Activated CD8-positive, alpha-beta T cell treated with anti-CD3 and anti-CD28 coated beads, Interleukin-2, amount 10 ng/mL, durations not matched to agents 7 days and 5 days (primary cell): ENCODE data around the gene MICU1. TPM values are rescaled to one million over a fixed set of nuclear protein-coding genes. Genes with fewer than 3 reads are reported as not detected.
A peak's percentile ranks its signal among the peaks of the same experiment; 100 is the strongest.

Experiments
- ATAC-seq: fragments of 150-1000 bp; cut with Tn5 transposase; one replicate; pipeline ENCODE4 v1.10.0; 2021; ENCODE audit warnings: moderate library complexity
- CTCF ChIA-PET: fragments of 350-600 bp; sonication (Branson Sonifier 250); formaldehyde crosslinking; loops from one replicate; lab custom pipeline; 2021; ENCODE audit warnings: antibody characterized with exemption; lab: Charles Lee
- POLR2A ChIA-PET: fragments of 350-600 bp; sonication (Branson Sonifier 250); formaldehyde crosslinking; loops from one replicate; lab custom pipeline; 2021; ENCODE audit warnings: antibody characterized with exemption; lab: Charles Lee
- DNase-seq: peaks from one replicate; pipeline ENCODE4 v3.0.0-alpha.2; 2020
- H3K27ac Mint-ChIP-seq: one replicate; pipeline ENCODE4 v1.8.0; 2021; ENCODE audit warnings: mild to moderate bottlenecking, mixed read lengths
- H3K27me3 Mint-ChIP-seq: one replicate; pipeline ENCODE4 v1.8.0; 2021; ENCODE audit warnings: low read depth, mixed read lengths
- H3K36me3 Mint-ChIP-seq: one replicate; pipeline ENCODE4 v1.8.0; 2021; ENCODE audit warnings: low read depth, mixed read lengths
- H3K4me1 Mint-ChIP-seq: one replicate; pipeline ENCODE4 v1.8.0; 2021; ENCODE audit warnings: low read depth, mixed read lengths
- H3K4me3 Mint-ChIP-seq: one replicate; pipeline ENCODE4 v1.8.0; 2021; ENCODE audit warnings: mild to moderate bottlenecking, mixed read lengths
- H3K9me3 Mint-ChIP-seq: one replicate; pipeline ENCODE4 v1.8.0; 2022; ENCODE audit warnings: mixed read lengths; ENCODE audit not compliant: insufficient read depth
- total RNA-seq, 2 experiments: library from RNA; stranded (reverse); gene quantifications; one replicate each; pipeline ENCODE4 v1.2.3, GENCODE V29; 2021

Gene MICU1
- total RNA-seq, 2 experiments from 2014 or later, result 23.4 to 26.9 TPM

DNA sequence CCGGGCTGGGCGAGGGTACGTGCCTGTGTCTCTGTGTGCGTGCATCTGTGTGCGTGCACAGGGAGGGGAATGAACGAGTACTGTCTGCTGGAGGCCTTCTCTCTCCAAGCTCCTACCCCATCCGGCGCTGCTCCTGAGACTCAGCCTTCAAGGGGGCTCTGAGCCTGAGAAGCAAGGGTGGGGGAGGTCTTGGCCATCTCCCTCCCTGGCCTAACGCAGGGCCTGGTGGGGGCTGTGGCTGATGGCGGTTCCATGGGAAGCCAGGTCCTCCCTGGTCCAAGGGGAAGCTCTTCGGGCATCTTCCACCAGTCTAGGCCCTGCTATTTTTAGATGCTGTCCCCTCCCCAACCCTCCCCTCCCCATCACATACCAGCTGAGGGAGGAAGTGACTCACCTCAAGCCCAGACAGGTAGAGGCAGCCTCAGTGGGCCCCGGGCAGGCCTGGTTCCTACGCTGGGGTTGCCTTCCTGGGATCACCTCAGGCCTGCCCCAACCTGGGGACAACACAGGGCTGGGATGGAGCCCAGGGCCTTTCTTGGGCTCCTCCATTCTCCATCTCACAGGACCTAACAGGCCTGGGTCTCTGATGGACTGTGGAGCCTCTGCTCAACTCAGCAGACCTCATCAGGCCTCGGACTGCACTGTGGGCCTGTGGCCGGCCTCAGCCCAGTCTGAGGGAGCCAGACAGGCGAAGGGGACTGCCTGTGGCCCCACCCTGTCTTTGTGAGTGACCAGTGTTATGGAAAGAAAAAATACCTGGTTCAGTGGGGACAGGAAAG lies 303.4 kb downstream of the MICU1 start:
- ChIA-PET CTCF (interaction anchor here (0.8 to 7.6 kb wide), 10 partner anchors 9 to 100 kb away, joined by 3 to 73 read pairs (median 5); partner anchors contain the start of gene DDIT4), POLR2A (interaction anchor here (0.6 to 6.7 kb wide), 14 partner anchors 10 to 237 kb away, joined by 3 to 86 read pairs (median 8); partner anchors contain the start of genes ANAPC16 and DDIT4)
- ATAC-seq (peak; percentile 8), DNase-seq (peak; percentile 69)
- H3K27me3 Mint-ChIP-seq, result no peaks in the 10 kb centered on the region
- H3K36me3 Mint-ChIP-seq, result peaks cover 18% of the 10 kb centered on the region
- H3K4me1 Mint-ChIP-seq, result peaks cover 76% of the 10 kb centered on the region
- peak overlapping the region; percentile 99 for H3K27ac Mint-ChIP-seq
- peaks cover 3% of the 10 kb centered on the region for H3K9me3 Mint-ChIP-seq
- peak overlapping the region; percentile 40 for H3K4me3 Mint-ChIP-seq

DNA sequence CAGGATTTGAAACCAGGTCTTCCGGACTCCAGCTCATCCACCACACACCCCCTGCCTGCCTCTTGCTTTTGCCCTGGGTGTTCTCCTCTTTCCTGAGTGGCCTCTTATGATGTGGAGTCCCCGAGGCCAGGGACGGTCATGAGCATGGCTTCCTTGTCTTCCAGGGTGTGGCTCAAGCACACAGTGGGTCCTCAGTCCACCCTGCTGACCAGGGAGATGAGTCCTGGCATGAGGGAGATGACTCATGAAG lies 303.9 kb downstream of the MICU1 start:
- H3K27me3 Mint-ChIP-seq, result no peaks in the 10 kb centered on the region
- CTCF ChIA-PET, result interaction anchor here (0.8 to 7.6 kb wide), 10 partner anchors 9 to 100 kb away, joined by 3 to 73 read pairs (median 5); partner anchors contain the start of gene DDIT4

DNA sequence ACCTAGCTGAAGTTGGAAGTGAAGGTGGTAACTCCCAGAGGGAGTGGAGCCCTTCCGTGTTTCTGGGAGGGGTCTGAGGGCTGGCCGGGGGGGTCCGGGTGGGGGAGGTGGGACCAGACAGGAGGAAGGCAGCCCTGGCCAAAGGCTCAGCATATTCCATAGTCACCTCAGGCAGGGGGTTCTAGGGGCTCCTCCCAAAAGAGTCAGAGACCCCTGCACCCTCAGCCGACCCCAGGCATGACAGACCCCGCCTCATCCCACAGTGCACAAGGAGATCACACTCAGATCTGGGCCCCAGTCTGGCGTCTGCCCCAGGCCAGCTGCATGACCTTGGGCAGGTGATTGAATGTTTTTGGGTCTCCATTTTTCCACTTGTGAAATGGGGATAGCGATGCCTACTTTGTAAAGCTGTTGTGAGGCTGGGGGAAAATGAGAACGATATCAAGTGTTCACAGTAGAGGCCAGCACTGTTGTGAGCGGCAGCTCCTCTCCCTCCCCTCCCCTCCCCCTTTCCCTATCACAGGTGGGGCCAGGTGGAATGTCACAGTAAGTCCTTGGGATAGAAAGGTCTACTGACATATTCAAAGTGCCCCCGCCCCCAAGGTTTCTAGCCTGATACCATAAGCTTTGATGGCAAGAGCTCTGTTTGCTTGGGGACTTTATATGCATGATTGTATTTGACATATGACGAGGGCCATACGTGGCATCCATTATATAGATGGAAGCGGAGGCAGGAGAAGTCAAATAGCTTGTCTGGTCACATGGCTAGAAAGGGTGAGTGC lies 304.4 kb downstream of the MICU1 start:
- Mint-ChIP-seq H3K36me3 (peaks cover 13% of the 10 kb centered on the region), H3K4me3 (peak overlapping the region; percentile 74), H3K9me3 (peaks cover 3% of the 10 kb centered on the region), H3K27me3 (no peaks in the 10 kb centered on the region), H3K27ac (peak overlapping the region; percentile 99), H3K4me1 (peaks cover 78% of the 10 kb centered on the region)
- no peak for ATAC-seq
- DNase-seq, result no peak
- CTCF ChIA-PET, result interaction anchor here (0.8 to 7.6 kb wide), 16 partner anchors 8 to 273 kb away, joined by 3 to 73 read pairs (median 5); partner anchors contain the start of gene DDIT4
- POLR2A ChIA-PET, result interaction anchor here (0.6 to 6.7 kb wide), 15 partner anchors 11 to 106 kb away, joined by 3 to 86 read pairs (median 8); partner anchors contain the start of genes ANAPC16, ASCC1 and DDIT4

More for the DNA sequence above, 303.9 kb downstream of the MICU1 start:
- Mint-ChIP-seq H3K4me3 (peak overlapping the region; percentile 40), H3K36me3 (peaks cover 18% of the 10 kb centered on the region), H3K9me3 (peaks cover 3% of the 10 kb centered on the region), H3K27ac (peak overlapping the region; percentile 99), H3K4me1 (peaks cover 78% of the 10 kb centered on the region)
- DNase-seq, result no peak
- no peak for ATAC-seq
- POLR2A ChIA-PET, result interaction anchor here (0.6 to 6.7 kb wide), 12 partner anchors 10 to 236 kb away, joined by 3 to 86 read pairs (median 18); partner anchors contain the start of genes ANAPC16 and DDIT4

DNA sequence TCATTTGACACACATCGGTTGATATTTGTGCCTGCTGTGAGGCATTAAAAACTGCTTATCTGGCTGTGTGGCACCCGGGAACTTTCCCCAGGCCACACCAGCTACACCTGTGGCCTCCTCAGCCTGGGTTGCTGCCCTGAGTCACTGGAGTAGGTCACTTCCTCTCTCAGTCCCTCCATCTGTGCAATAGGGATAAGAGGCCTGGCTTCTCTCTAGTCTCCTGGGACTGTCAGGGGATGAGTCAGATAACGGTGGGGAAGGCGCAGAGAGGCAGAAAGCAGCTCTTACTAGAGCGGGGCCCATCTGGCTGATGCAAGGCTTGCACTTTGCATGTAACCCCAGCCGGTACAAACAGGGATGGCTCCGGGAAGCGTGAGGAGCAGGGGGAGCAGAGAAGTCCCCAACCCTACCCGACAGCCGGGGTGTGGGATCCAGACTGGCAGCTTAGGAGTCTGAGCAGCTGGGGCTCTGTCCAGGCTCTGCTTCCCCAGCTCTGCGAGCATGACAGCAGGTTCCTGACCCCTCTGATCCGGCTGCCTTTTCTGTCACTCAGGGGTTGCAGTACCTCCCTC lies 305.1 kb downstream of the MICU1 start:
- ATAC-seq (peak; percentile 26), DNase-seq (peak; percentile 67)
- POLR2A ChIA-PET, result interaction anchor here (0.8 to 6.7 kb wide), 19 partner anchors 8 to 235 kb away, joined by 3 to 86 read pairs (median 7); partner anchors contain the start of genes ANAPC16, ASCC1 and DDIT4
- Mint-ChIP-seq H3K36me3 (peaks cover 13% of the 10 kb centered on the region), H3K9me3 (peaks cover 3% of the 10 kb centered on the region), H3K27ac (peak overlapping the region; percentile 99), H3K4me3 (peak overlapping the region; percentile 74), H3K27me3 (no peaks in the 10 kb centered on the region), H3K4me1 (peaks cover 81% of the 10 kb centered on the region)
- CTCF ChIA-PET, result interaction anchor here (1.0 to 7.6 kb wide), 13 partner anchors 8 to 272 kb away, joined by 3 to 73 read pairs (median 5); partner anchors contain the start of gene DDIT4

DNA sequence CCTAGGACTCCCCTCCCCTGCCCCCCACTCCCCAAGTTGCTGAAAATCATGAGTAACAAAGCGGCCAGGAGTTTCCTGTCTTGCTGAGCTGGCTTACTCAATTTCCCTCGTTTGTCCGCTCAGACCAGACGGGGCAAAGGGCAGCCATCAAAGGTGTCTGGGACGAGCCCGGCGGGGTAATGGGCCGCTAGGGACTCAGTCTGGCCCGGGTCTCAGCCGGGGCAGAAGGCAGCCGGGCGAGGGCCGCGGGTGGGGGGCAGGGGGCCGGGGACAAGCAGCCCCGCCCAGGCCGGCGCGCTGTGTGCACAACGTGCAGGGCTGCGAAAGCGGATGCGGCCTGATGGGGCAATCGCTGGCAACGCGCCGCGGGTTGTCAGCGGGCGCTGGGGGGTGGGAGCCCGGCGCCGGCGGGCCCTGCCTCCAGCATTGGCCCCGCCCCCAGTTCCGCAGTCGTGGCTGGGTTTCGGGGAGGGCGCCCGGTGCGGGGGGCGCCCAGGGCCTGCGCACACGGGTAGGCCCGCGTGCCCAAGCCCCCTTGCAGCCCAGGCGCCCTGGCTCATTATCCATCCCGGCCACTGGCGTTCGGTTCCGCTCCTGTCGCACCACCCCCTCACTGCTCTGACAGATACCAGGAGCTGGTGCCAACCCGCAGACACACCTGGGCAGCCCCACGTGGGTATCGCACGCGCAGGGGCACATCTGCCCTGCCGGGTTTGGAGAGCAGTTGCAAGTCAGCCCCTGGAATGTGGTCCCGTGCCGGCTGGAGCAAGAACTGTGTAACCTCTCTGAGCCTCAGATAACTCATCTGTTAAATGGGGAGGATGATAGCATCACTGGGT lies 306.2 kb downstream of the MICU1 start:
- Mint-ChIP-seq H3K36me3 (peaks cover 9% of the 10 kb centered on the region), H3K27ac (peak overlapping the region; percentile 99), H3K4me3 (peak overlapping the region; percentile 81), H3K27me3 (no peaks in the 10 kb centered on the region), H3K9me3 (no peaks in the 10 kb centered on the region), H3K4me1 (peaks cover 88% of the 10 kb centered on the region)
- ChIA-PET CTCF (interaction anchor here (0.6 to 7.6 kb wide), 17 partner anchors 11 to 271 kb away, joined by 3 to 73 read pairs (median 5); partner anchors contain the start of gene DDIT4), POLR2A (interaction anchor here (0.5 to 6.7 kb wide), 24 partner anchors 8 to 234 kb away, joined by 3 to 86 read pairs (median 4); partner anchors contain the start of genes ANAPC16, ASCC1 and DDIT4)
- ATAC-seq, result peak; percentile 78
- DNase-seq, result peak; percentile 92

DNA sequence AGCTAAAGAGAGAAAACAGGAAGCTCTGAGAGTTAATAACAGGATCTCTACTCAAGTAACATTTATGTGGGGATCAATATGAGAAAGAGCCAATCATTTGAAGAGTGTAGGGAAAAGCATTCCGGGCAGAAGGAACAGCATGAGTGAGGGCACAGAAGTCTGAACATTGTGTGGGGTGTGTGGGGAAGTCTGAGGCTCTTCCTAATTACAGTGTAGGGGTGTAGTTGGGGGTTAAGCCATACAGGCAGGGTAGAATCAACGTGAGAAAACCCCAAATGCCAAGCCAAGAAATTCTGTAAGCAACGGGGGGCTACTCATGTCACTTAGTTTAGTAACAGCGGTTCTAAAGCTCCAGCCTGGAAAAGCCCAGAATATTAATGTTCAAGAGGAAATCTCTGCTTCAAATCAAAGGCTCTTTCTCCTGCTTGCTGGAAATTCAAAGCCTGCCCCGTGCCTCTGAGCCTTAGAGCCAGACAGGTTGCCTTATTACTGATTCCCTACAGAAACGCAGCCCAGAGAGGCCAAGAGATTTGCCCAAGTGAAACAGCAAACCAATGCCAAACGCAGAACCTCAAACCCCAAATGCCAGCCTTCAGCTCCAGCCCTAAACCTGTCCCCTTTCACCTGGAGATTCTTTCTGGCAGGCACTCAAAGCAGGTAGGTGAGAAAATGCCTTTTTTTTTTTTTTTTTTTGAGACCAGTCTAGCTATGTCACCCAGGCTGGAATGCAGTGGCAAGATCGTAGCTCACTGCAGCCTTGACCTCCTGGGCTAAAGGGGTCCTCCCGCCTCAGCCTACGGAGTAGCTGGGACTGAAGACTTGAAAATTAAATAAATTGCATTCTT lies 307.2 kb downstream of the MICU1 start:
- H3K36me3 Mint-ChIP-seq, result peaks cover 8% of the 10 kb centered on the region
- ChIA-PET POLR2A (interaction anchor here (0.7 to 6.7 kb wide), 13 partner anchors 8 to 103 kb away, joined by 3 to 86 read pairs (median 13); partner anchors contain the start of genes ANAPC16, ASCC1 and DDIT4), CTCF (interaction anchor here (0.6 to 7.6 kb wide), 13 partner anchors 10 to 192 kb away, joined by 3 to 73 read pairs (median 5); partner anchors contain the start of gene DDIT4)
- H3K27ac Mint-ChIP-seq, result peak overlapping the region; percentile 92
- no peak for DNase-seq
- H3K27me3 Mint-ChIP-seq, result no peaks in the 10 kb centered on the region
- ATAC-seq, result no peak
- H3K4me3 Mint-ChIP-seq, result peak overlapping the region; percentile 81
- H3K9me3 Mint-ChIP-seq, result no peaks in the 10 kb centered on the region
- peaks cover 79% of the 10 kb centered on the region for H3K4me1 Mint-ChIP-seq

Other genes with a start within 250 kb of the MICU1 start
- 10 to 100 TPM; 11.3 to 11.6 TPM for gene MCU, start 66.1 kb upstream of the MICU1 start, total RNA-seq